H1 (cell line): ENCODE measurements around the gene SS18. TPM values are rescaled to one million over a fixed set of nuclear protein-coding genes. Genes with fewer than 3 reads are reported as not detected.

Experiments used
- CTCF ChIA-PET: fragments of 300-600 bp; sonication (Branson Sonifier 250); formaldehyde crosslinking; loops from one replicate; lab custom pipeline; 2021; ENCODE audit not compliant: partially characterized antibody; lab: Charles Lee
- POLR2A ChIA-PET: fragments of 300-600 bp; sonication (Branson Sonifier 250); formaldehyde crosslinking; loops from one replicate; lab custom pipeline; 2021; ENCODE audit warnings: inconsistent platforms; ENCODE audit not compliant: partially characterized antibody; lab: Charles Lee
- DNase-seq, 2 experiments: peaks; one replicate each; pipeline versions ENCODE4 v3.0.0 to v3.0.0-alpha.2; 2010 to 2022; ENCODE audit warnings: low spot score in 2 of 2, low read depth in 1 of 2, mixed read lengths in 1 of 2
- FAIRE-seq: peaks from 2 replicates; lab custom pipeline; 2011; peaks lifted over from hg19 to GRCh38; lab: Jason Lieb, UNC
- H2AFZ ChIP-seq: 2 replicates; pipeline ENCODE4 v1.8.1; 2012; ENCODE audit warnings: low read length, inconsistent platforms
- H2AK5ac ChIP-seq: 2 replicates; pipeline ENCODE4 v1.6.1; 2013; ENCODE audit warnings: low read depth, low read length
- H2BK120ac ChIP-seq: replicated peaks from 2 replicates; pipeline ENCODE3; 2013; ENCODE audit warnings: low read depth, low read length, inconsistent platforms
- H2BK12ac ChIP-seq: 2 replicates; pipeline ENCODE4 v1.6.1; 2013; ENCODE audit warnings: low read depth, low read length
- H2BK15ac ChIP-seq: 2 replicates; pipeline ENCODE4 v1.6.1; 2013; ENCODE audit warnings: low read length
- H2BK20ac ChIP-seq: 2 replicates; pipeline ENCODE4 v1.6.1; 2013; ENCODE audit warnings: low read length
- H2BK5ac ChIP-seq: 2 replicates; pipeline ENCODE4 v1.6.1; 2013; ENCODE audit warnings: low read depth, low read length
- H3K14ac ChIP-seq: 2 replicates; pipeline ENCODE4 v1.6.1; 2013; ENCODE audit warnings: inconsistent platforms; ENCODE audit not compliant: insufficient read length
- H3K18ac ChIP-seq: 2 replicates; pipeline ENCODE4 v1.6.1; 2013; ENCODE audit warnings: low read length; ENCODE audit errors: extremely low read depth
- H3K23ac ChIP-seq: 2 replicates; pipeline ENCODE4 v1.6.1; 2013; ENCODE audit warnings: inconsistent platforms; ENCODE audit not compliant: insufficient read length
- H3K23me2 ChIP-seq: 2 replicates; pipeline ENCODE4 v1.6.1; 2013; ENCODE audit warnings: low read depth, low read length
- H3K27ac ChIP-seq: 2 replicates; pipeline ENCODE4 v1.6.1; 2011; ENCODE audit warnings: low read depth, low read length, inconsistent platforms
- H3K27me3 ChIP-seq, 4 experiments: replicated peaks in 1 of 4; 1 replicate in 1 of 4; 2 replicates in 3 of 4; pipeline versions ENCODE4 v1.6.1 to v1.8.1; 2011 to 2013; ENCODE audit warnings: low read length in 3 of 4, mild to moderate bottlenecking in 3 of 4, inconsistent platforms in 2 of 4, mixed read lengths in 2 of 4, moderate library complexity in 1 of 4; ENCODE audit not compliant: control insufficient read depth in 3 of 4, insufficient read depth in 3 of 4; ENCODE audit errors: extremely low read depth in 1 of 4
- H3K36me3 ChIP-seq, 4 experiments: 2 replicates each; pipeline versions ENCODE4 v1.6.1 to v1.8.1; 2011 to 2013; ENCODE audit warnings: mild to moderate bottlenecking in 4 of 4, low read length in 3 of 4, moderate library complexity in 2 of 4, control low read depth in 1 of 4, inconsistent platforms in 1 of 4; ENCODE audit not compliant: insufficient read depth in 4 of 4, control insufficient read depth in 2 of 4
- H3K4ac ChIP-seq: replicated peaks from 2 replicates; pipeline ENCODE3; 2013; ENCODE audit warnings: low read length, low read depth, mixed read lengths, inconsistent platforms; ENCODE audit not compliant: insufficient read length
- H3K4me1 ChIP-seq, 4 experiments: replicated peaks in 1 of 4; 1 replicate in 1 of 4; 2 replicates in 3 of 4; pipeline versions ENCODE4 v1.6.1 to v1.8.1; 2011 to 2013; ENCODE audit warnings: low read length in 3 of 4, inconsistent platforms in 2 of 4, mixed read lengths in 1 of 4; ENCODE audit not compliant: insufficient read depth in 4 of 4, control insufficient read depth in 3 of 4
- H3K4me2 ChIP-seq, 2 experiments: 2 replicates each; pipeline versions ENCODE4 v1.6.1 to v1.8.1; 2011 to 2013; ENCODE audit warnings: low read depth in 2 of 2, low read length in 2 of 2, control low read depth in 1 of 2, inconsistent platforms in 1 of 2, mild to moderate bottlenecking in 1 of 2; ENCODE audit not compliant: insufficient read depth in 1 of 2
- H3K4me3 ChIP-seq, 4 experiments: fragments of 200-600, 300-600 bp in 1 of 4; sonication (generic), shearing (Covaris generic), sonication (Bioruptor Twin) in 1 of 4; 2 replicates each; pipeline versions ENCODE4 v1.5.1 to v1.8.1; 2011 to 2016; ENCODE audit warnings: low read length in 4 of 4, low read depth in 3 of 4, control low read depth in 2 of 4, inconsistent platforms in 2 of 4, mild to moderate bottlenecking in 2 of 4, mixed read lengths in 1 of 4, moderate library complexity in 1 of 4; ENCODE audit not compliant: insufficient read depth in 2 of 4; ENCODE audit errors: extremely low read depth in 1 of 4
- H3K56ac ChIP-seq: replicated peaks from 2 replicates; pipeline ENCODE3; 2013; ENCODE audit warnings: low read depth, mild to moderate bottlenecking, mixed read lengths, low read length, inconsistent platforms; ENCODE audit not compliant: insufficient read length
- H3K79me1 ChIP-seq: 2 replicates; pipeline ENCODE4 v1.6.1; 2013; ENCODE audit warnings: low read depth, low read length, control low read depth
- H3K79me2 ChIP-seq, 2 experiments: 2 replicates each; pipeline versions ENCODE4 v1.6.1 to v1.8.1; 2012 to 2013; ENCODE audit warnings: low read length in 2 of 2, mild to moderate bottlenecking in 2 of 2, inconsistent platforms in 1 of 2; ENCODE audit not compliant: insufficient read depth in 2 of 2, control insufficient read depth in 1 of 2
- H3K9ac ChIP-seq, 4 experiments: replicated peaks in 1 of 4; 1 replicate in 1 of 4; 2 replicates in 3 of 4; pipeline versions ENCODE4 v1.6.1 to v1.8.1; 2011 to 2013; ENCODE audit warnings: low read depth in 3 of 4, low read length in 3 of 4, control low read depth in 2 of 4, mild to moderate bottlenecking in 2 of 4, moderate library complexity in 2 of 4, inconsistent platforms in 1 of 4; ENCODE audit errors: extremely low read depth in 1 of 4
- H3K9me3 ChIP-seq, 2 experiments: 2 replicates each; pipeline versions ENCODE4 v1.6.1 to v1.8.1; 2012 to 2013; ENCODE audit warnings: mild to moderate bottlenecking in 2 of 2, moderate library complexity in 2 of 2, control low read depth in 1 of 2, inconsistent platforms in 1 of 2, low read depth in 1 of 2, low read length in 1 of 2, mixed read lengths in 1 of 2; ENCODE audit not compliant: insufficient read depth in 2 of 2
- H4K20me1 ChIP-seq, 2 experiments: replicated peaks in 1 of 2; 2 replicates each; pipeline versions ENCODE3 to v1.8.1; 2011 to 2013; ENCODE audit warnings: inconsistent platforms in 2 of 2, low read length in 2 of 2, mild to moderate bottlenecking in 1 of 2; ENCODE audit not compliant: insufficient read depth in 2 of 2, control insufficient read depth in 1 of 2
- H4K5ac ChIP-seq: 2 replicates; pipeline ENCODE4 v1.6.1; 2013; ENCODE audit warnings: low read length, low read depth, mixed read lengths, inconsistent platforms; ENCODE audit not compliant: insufficient read length
- H4K8ac ChIP-seq: 2 replicates; pipeline ENCODE4 v1.8.0; 2013; ENCODE audit warnings: mild to moderate bottlenecking, moderate library complexity, low read length, inconsistent platforms; ENCODE audit not compliant: insufficient read depth; ENCODE audit errors: extremely low read depth
- H4K91ac ChIP-seq: replicated peaks from 2 replicates; pipeline ENCODE3; 2013; ENCODE audit warnings: low read length, mixed read lengths, inconsistent platforms; ENCODE audit not compliant: insufficient read length
- CHD1 ChIP-seq: IDR thresholded peaks from 2 replicates; pipeline ENCODE4 v1.6.1; 2012; ENCODE audit warnings: low read depth, low read length, improper control_type of control experiment
- GABPA ChIP-seq: IDR thresholded peaks from 2 replicates; pipeline ENCODE4 v1.6.1; 2011; ENCODE audit warnings: mild to moderate bottlenecking, low read length, moderate library complexity, borderline replicate concordance; ENCODE audit not compliant: insufficient read depth
- KDM1A ChIP-seq: fragments of 200-600, 300-600 bp; sonication (generic); IDR thresholded peaks from 2 replicates; pipeline ENCODE4 v1.7.1; 2016; ENCODE audit warnings: mild to moderate bottlenecking, low read length, borderline replicate concordance
- NANOG ChIP-seq: IDR thresholded peaks from 2 replicates; pipeline ENCODE4 v1.6.1; 2011; ENCODE audit warnings: low read length, low read depth, mild to moderate bottlenecking, inconsistent platforms; ENCODE audit not compliant: insufficient read depth, poor library complexity, severe bottlenecking
- NRF1 ChIP-seq: IDR thresholded peaks from 2 replicates; pipeline ENCODE4 v1.6.1; 2011; ENCODE audit warnings: mild to moderate bottlenecking, low read depth, low read length, improper control_type of control experiment
- POLR2A ChIP-seq, 2 experiments: IDR thresholded peaks; 1 replicate in 1 of 2; 2 replicates in 1 of 2; pipeline ENCODE4 v1.6.1; 2011; ENCODE audit warnings: low read depth in 2 of 2, low read length in 2 of 2, mild to moderate bottlenecking in 2 of 2; ENCODE audit errors: control extremely low read depth in 1 of 2
- POU5F1 ChIP-seq: IDR thresholded peaks from 2 replicates; pipeline ENCODE4 v1.6.1; 2011; ENCODE audit warnings: low read depth, mild to moderate bottlenecking, low read length, moderate library complexity
- SAP30 ChIP-seq: fragments of 300-600 bp; sonication (generic); IDR thresholded peaks from 2 replicates; pipeline ENCODE4 v1.7.1; 2012; ENCODE audit warnings: low read length, moderate library complexity, mild to moderate bottlenecking, inconsistent platforms; ENCODE audit not compliant: insufficient read depth, insufficient replicate concordance
- WGBS, 2 experiments: shearing (Covaris generic) in 1 of 2; methylation state at CpG; one replicate each; pipeline versions ENCODE4 v1.1.6 to v1.1.7; 2013 to 2015; ENCODE audit warnings: low lambda C conversion rate in 2 of 2, mixed read lengths in 2 of 2, inconsistent platforms in 1 of 2, low coverage in 1 of 2, missing lambda C conversion rate in 1 of 2; ENCODE audit not compliant: insufficient replicate concordance in 2 of 2, insufficient coverage in 1 of 2, insufficient read length in 1 of 2; ENCODE audit errors: extremely low coverage in 1 of 2, missing lambda C conversion rate in 1 of 2; 5-methylcytosine and 5-hydroxymethylcytosine counted together
- polyA plus RNA-seq, 7 experiments: library from polyadenylated mRNA; depleted of rRNA in 3 of 7; stranded (reverse) in 5 of 7; unstranded in 2 of 7; fragments of >200 nt in 5 of 7; fragments of 200-250 nt in 2 of 7; gene quantifications; 1 replicate in 5 of 7; 2 replicates in 1 of 7; 4 replicates in 1 of 7; pipeline versions ENCODE4 v1.2.1 to v1.2.3, GENCODE V29; 2011 to 2013; ENCODE audit warnings: missing spikeins in 2 of 7, mixed read lengths in 2 of 7
- total RNA-seq: library from RNA; stranded (reverse); fragmentation: NEBNext Ultra II Directional; extraction: Animal tissue kit (Norgen Biotek cat#: 25700); gene quantifications from 2 replicates; pipeline ENCODE4 v1.2.1, GENCODE V29; 2021
- TF ChIP-seq, protein P1 (sequence below): IDR thresholded peaks from 2 replicates; pipeline ENCODE4 v1.6.1; 2011; ENCODE audit warnings: low read length, improper control_type of control experiment
- TF ChIP-seq, protein P2 (sequence below), 3 experiments: IDR thresholded peaks; 1 replicate in 2 of 3; 2 replicates in 1 of 3; pipeline versions ENCODE4 v1.5.1 to v1.6.1; 2011; ENCODE audit warnings: low read length in 3 of 3, mild to moderate bottlenecking in 3 of 3, inconsistent platforms in 2 of 3, low read depth in 1 of 3, moderate library complexity in 1 of 3; ENCODE audit not compliant: insufficient read depth in 1 of 3; ENCODE audit errors: control extremely low read depth in 1 of 3

Gene SS18
- total and polyA plus RNA-seq, 2 of the 8 experiments (the other 6 are each of a cell fraction or from before 2014, with no cell fraction given): 83.5 to 106 TPM

DNA sequence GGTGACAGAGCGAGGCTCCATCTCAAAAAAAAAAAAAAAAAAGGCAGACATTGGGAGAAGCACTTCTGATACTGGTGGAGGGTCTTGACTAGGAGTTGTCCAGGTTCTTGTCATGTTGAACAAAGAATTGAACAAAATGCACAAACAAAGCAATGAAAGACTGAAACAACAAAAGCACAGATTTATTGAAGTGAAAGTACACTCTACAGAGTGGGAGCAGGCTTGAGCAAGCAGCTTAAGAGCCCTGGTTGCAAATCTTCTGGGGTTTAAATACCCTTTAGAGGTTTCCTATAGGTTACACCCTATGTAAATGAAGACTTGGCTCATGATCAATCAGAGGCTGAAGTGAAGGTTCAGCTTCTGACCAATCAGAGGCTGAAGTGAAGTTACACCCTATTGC, 6.4 kb upstream of the SS18 start:
- no peak overlapping the region for H3K14ac ChIP-seq
- H2AFZ ChIP-seq: no peak overlapping the region
- H3K36me3 ChIP-seq: no peaks in the 10 kb centered on the region
- no peak overlapping the region for H3K4me3 ChIP-seq
- H4K8ac ChIP-seq: no peak overlapping the region
- no peak overlapping the region for H3K4ac ChIP-seq
- no peak overlapping the region for H3K56ac ChIP-seq
- CTCF ChIA-PET: no interaction called here
- H2BK12ac ChIP-seq: no peak overlapping the region
- H2AK5ac ChIP-seq: no peak overlapping the region
- H2BK120ac ChIP-seq: no peak overlapping the region
- POLR2A ChIA-PET: no interaction called here
- no peak overlapping the region for H2BK15ac ChIP-seq
- H3K18ac ChIP-seq: no peak overlapping the region
- H3K9ac ChIP-seq: no peak overlapping the region
- H3K23ac ChIP-seq: no peak overlapping the region
- no peak for FAIRE-seq
- H2BK5ac ChIP-seq: no peak overlapping the region
- H4K20me1 ChIP-seq: no peaks in the 10 kb centered on the region
- H3K23me2 ChIP-seq: no peaks in the 10 kb centered on the region
- H4K91ac ChIP-seq: no peak overlapping the region
- no peaks in the 10 kb centered on the region for H3K79me1 ChIP-seq
- H3K27ac ChIP-seq: no peak overlapping the region
- no peaks in the 10 kb centered on the region for H3K27me3 ChIP-seq
- no CpG with 5 or more reads among the region's 1 CpG for WGBS, 2 experiments
- peaks cover 0 to 3% of the 10 kb centered on the region in 2 experiments; a peak in 1 of 4 replicates for H3K9me3 ChIP-seq
- no peak for DNase-seq
- H3K4me1 ChIP-seq: no peaks in the 10 kb centered on the region
- H2BK20ac ChIP-seq: no peak overlapping the region
- H4K5ac ChIP-seq: no peak overlapping the region
- no peaks in the 10 kb centered on the region for H3K79me2 ChIP-seq
- no peak overlapping the region for H3K4me2 ChIP-seq
- TF ChIP-seq, protein P1, sequence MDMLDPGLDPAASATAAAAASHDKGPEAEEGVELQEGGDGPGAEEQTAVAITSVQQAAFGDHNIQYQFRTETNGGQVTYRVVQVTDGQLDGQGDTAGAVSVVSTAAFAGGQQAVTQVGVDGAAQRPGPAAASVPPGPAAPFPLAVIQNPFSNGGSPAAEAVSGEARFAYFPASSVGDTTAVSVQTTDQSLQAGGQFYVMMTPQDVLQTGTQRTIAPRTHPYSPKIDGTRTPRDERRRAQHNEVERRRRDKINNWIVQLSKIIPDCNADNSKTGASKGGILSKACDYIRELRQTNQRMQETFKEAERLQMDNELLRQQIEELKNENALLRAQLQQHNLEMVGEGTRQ: no peak
- TF ChIP-seq, protein P2, sequence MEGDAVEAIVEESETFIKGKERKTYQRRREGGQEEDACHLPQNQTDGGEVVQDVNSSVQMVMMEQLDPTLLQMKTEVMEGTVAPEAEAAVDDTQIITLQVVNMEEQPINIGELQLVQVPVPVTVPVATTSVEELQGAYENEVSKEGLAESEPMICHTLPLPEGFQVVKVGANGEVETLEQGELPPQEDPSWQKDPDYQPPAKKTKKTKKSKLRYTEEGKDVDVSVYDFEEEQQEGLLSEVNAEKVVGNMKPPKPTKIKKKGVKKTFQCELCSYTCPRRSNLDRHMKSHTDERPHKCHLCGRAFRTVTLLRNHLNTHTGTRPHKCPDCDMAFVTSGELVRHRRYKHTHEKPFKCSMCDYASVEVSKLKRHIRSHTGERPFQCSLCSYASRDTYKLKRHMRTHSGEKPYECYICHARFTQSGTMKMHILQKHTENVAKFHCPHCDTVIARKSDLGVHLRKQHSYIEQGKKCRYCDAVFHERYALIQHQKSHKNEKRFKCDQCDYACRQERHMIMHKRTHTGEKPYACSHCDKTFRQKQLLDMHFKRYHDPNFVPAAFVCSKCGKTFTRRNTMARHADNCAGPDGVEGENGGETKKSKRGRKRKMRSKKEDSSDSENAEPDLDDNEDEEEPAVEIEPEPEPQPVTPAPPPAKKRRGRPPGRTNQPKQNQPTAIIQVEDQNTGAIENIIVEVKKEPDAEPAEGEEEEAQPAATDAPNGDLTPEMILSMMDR (IDR thresholded peaks at IDR 0.05; ENCODE audit: control extremely low read depth in 1 of 3, insufficient read depth in 1 of 3, low read depth in 1 of 3, low read length in 3 of 3): no peak
- TF ChIP-seq POU5F1: no peak
- TF ChIP-seq NRF1: no peak
- no peak for TF ChIP-seq GABPA
- no peak for TF ChIP-seq POLR2A (IDR thresholded peaks at IDR 0.05; ENCODE audit: control extremely low read depth in 1 of 2, low read depth in 2 of 2, low read length in 2 of 2)
- no peak for TF ChIP-seq KDM1A
- no peak for TF ChIP-seq CHD1
- no peak for TF ChIP-seq NANOG
- no peak for TF ChIP-seq SAP30
